ENCODE data around the gene ASB3.

Gene ASB3

GRCh38 chr2:53629501-53629900, 157.3 kb downstream of the ASB3 start:
- H3K4me3 ChIP-seq (ENCODE audit: low read length), result no peak overlapping the region
- DNase-seq (ENCODE audit: low read depth, low spot score), result no peak

- DNase-seq (ENCODE audit: low read depth, low spot score), result no peak
- H3K4me3 ChIP-seq (ENCODE audit: low read length), result no peak overlapping the region
Measured at GRCh38 chr2:53629001-53629400, 157.8 kb downstream of the ASB3 start.

- no peak for DNase-seq (ENCODE audit: low read depth, low spot score)
- H3K4me3 ChIP-seq (ENCODE audit: low read length), result no peak overlapping the region
Measured at GRCh38 chr2:53622141-53622540, 164.6 kb downstream of the ASB3 start.

GRCh38 chr2:53620981-53621380, 165.8 kb downstream of the ASB3 start:
- no peak overlapping the region for H3K4me3 ChIP-seq (ENCODE audit: low read length)
- no peak for DNase-seq (ENCODE audit: low read depth, low spot score)

Data from Jurkat, Clone E6-1 (cell line).